Keratinocyte (primary cell): ENCODE data around the gene CLDN9. TPM values are rescaled to one million over a fixed set of nuclear protein-coding genes. Genes with fewer than 3 reads are reported as not detected.

Experiments used
- DNase-seq: peaks from one replicate; pipeline ENCODE4 v3.0.0-alpha.2; 2011; ENCODE audit warnings: low read depth, missing footprints, low spot score
- FAIRE-seq: peaks from 2 replicates; lab custom pipeline; 2011; peaks lifted over from hg19 to GRCh38; lab: Jason Lieb, UNC
- H2AFZ ChIP-seq: 2 replicates; pipeline ENCODE4 v1.6.0; 2012; ENCODE audit warnings: low read length, control low read depth, inconsistent platforms; ENCODE audit not compliant: control insufficient read depth
- H3K27ac ChIP-seq: 2 replicates; pipeline ENCODE4 v1.5.1; 2011; ENCODE audit warnings: low read length; ENCODE audit not compliant: control insufficient read depth, insufficient read depth
- H3K27me3 ChIP-seq: 3 replicates; pipeline ENCODE4 v1.6.0; 2011; ENCODE audit warnings: low read length; ENCODE audit not compliant: control insufficient read depth, insufficient read depth; ENCODE audit errors: extremely low read depth
- H3K36me3 ChIP-seq, 2 experiments: 2 replicates in 1 of 2; 3 replicates in 1 of 2; pipeline ENCODE4 v1.5.1; 2011; ENCODE audit warnings: low read length in 2 of 2, mild to moderate bottlenecking in 1 of 2; ENCODE audit not compliant: control insufficient read depth in 2 of 2, insufficient read depth in 2 of 2; ENCODE audit errors: extremely low read depth in 1 of 2
- H3K4me1 ChIP-seq: 3 replicates; pipeline ENCODE4 v1.5.1; 2011; ENCODE audit warnings: low read length; ENCODE audit not compliant: control insufficient read depth, insufficient read depth; ENCODE audit errors: extremely low read depth
- H3K4me2 ChIP-seq: 3 replicates; pipeline ENCODE4 v1.6.0; 2011; ENCODE audit warnings: low read depth, low read length; ENCODE audit not compliant: control insufficient read depth, insufficient read depth; ENCODE audit errors: extremely low read depth
- H3K4me3 ChIP-seq, 3 experiments: fragments of 200-600 bp in 1 of 3; sonication (generic) in 1 of 3; 2 replicates in 2 of 3; 3 replicates in 1 of 3; pipeline ENCODE4 v1.5.1; 2011 to 2016; ENCODE audit warnings: low read length in 3 of 3, mild to moderate bottlenecking in 3 of 3, control low read depth in 2 of 3, inconsistent platforms in 1 of 3, low read depth in 1 of 3, mixed read lengths in 1 of 3, mixed run types in 1 of 3, moderate library complexity in 1 of 3; ENCODE audit not compliant: control insufficient read depth in 2 of 3, insufficient read depth in 2 of 3; ENCODE audit errors: extremely low read depth in 1 of 3
- H3K79me2 ChIP-seq: 2 replicates; pipeline ENCODE4 v1.6.0; 2012; ENCODE audit warnings: low read length; ENCODE audit not compliant: control insufficient read depth, insufficient read depth
- H3K9ac ChIP-seq: 3 replicates; pipeline ENCODE4 v1.6.0; 2011; ENCODE audit warnings: low read length; ENCODE audit not compliant: control insufficient read depth, insufficient read depth; ENCODE audit errors: extremely low read depth
- H3K9me1 ChIP-seq: 3 replicates; pipeline ENCODE4 v1.6.0; 2011; ENCODE audit warnings: low read length; ENCODE audit not compliant: control insufficient read depth, insufficient read depth; ENCODE audit errors: extremely low read depth
- H3K9me3 ChIP-seq: 2 replicates; pipeline ENCODE4 v1.5.1; 2012; ENCODE audit warnings: low read depth, low read length; ENCODE audit not compliant: control insufficient read depth
- H4K20me1 ChIP-seq: 3 replicates; pipeline ENCODE4 v1.6.0; 2011; ENCODE audit warnings: low read length; ENCODE audit not compliant: control insufficient read depth, insufficient read depth; ENCODE audit errors: extremely low read depth
- EZH2 ChIP-seq: IDR thresholded peaks from one replicate; pipeline ENCODE4 v1.6.1; 2012; ENCODE audit warnings: inconsistent platforms, mild to moderate bottlenecking, low read length, moderate library complexity
- dilution Hi-C: fragments of 300-500 bp; cut with MboI; formaldehyde crosslinking; loops from one replicate; pipeline ENCODE4 v1.7.0; 2020; ENCODE audit warnings: low sequenced_read_pairs; ENCODE audit not compliant: extremely low pct_ligation_motif_present
- polyA plus RNA-seq, 5 experiments: library from polyadenylated mRNA; depleted of rRNA in 3 of 5; stranded (reverse) in 3 of 5; stranded (forward) in 1 of 5; unstranded in 1 of 5; fragments of >200 nt; gene quantifications; 1 replicate in 1 of 5; 2 replicates in 3 of 5; 3 replicates in 1 of 5; pipeline versions ENCODE4 v1.2.1 to v1.2.3, GENCODE V29; 2011 to 2012; ENCODE audit warnings: missing spikeins in 2 of 5, low read depth in 1 of 5, low replicate concordance in 1 of 5
- TF ChIP-seq, protein P1 (sequence below), 3 experiments: IDR thresholded peaks in 1 of 3; conservative IDR thresholded peaks in 1 of 3; optimal IDR thresholded peaks in 1 of 3; 2 replicates in 2 of 3; 3 replicates in 1 of 3; pipeline versions ENCODE3 to v1.5.1; 2011; ENCODE audit warnings: low read length in 3 of 3, mild to moderate bottlenecking in 3 of 3, moderate library complexity in 2 of 3, control low read depth in 1 of 3, inconsistent platforms in 1 of 3; ENCODE audit not compliant: insufficient read depth in 2 of 3; ENCODE audit errors: extremely low read depth in 1 of 3

CLDN9 gene
- polyA plus RNA-seq, 1 donor (not counting 4 experiments of a cell fraction or from before 2014, with no cell fraction given): not detected

DNA sequence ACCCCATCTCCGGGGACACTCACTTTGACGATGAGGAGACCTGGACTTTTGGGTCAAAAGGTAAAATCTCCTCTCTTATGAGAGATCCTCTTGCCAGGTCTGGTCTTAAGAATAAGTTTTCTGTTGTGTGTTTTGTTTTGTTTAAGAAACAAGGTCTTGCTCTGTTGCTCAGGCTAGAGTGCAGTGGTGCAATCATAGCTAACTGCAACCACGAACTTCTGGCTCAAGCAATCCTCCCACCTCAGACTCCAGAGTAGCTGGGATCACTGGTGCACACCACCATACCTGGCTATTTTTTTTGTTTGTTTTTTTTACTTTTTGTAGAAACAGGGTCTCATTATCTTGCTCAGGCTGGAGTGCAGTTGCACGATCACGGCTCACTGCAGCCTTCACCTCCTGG is 37.8 kb downstream of the CLDN9 start:
- no peaks in the 10 kb centered on the region for H3K79me2 ChIP-seq
- H3K4me2 ChIP-seq: no peak overlapping the region
- no peak overlapping the region for H3K9ac ChIP-seq
- H4K20me1 ChIP-seq: no peaks in the 10 kb centered on the region
- H3K4me1 ChIP-seq: no peaks in the 10 kb centered on the region
- TF ChIP-seq EZH2: no peak
- TF ChIP-seq, protein P1, sequence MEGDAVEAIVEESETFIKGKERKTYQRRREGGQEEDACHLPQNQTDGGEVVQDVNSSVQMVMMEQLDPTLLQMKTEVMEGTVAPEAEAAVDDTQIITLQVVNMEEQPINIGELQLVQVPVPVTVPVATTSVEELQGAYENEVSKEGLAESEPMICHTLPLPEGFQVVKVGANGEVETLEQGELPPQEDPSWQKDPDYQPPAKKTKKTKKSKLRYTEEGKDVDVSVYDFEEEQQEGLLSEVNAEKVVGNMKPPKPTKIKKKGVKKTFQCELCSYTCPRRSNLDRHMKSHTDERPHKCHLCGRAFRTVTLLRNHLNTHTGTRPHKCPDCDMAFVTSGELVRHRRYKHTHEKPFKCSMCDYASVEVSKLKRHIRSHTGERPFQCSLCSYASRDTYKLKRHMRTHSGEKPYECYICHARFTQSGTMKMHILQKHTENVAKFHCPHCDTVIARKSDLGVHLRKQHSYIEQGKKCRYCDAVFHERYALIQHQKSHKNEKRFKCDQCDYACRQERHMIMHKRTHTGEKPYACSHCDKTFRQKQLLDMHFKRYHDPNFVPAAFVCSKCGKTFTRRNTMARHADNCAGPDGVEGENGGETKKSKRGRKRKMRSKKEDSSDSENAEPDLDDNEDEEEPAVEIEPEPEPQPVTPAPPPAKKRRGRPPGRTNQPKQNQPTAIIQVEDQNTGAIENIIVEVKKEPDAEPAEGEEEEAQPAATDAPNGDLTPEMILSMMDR (optimal IDR thresholded peaks at IDR 0.05 in 1 of 3, IDR thresholded peaks at IDR 0.05 in 1 of 3, conservative IDR thresholded peaks at IDR 0.05 in 1 of 3; ENCODE audit: extremely low read depth in 1 of 3, insufficient read depth in 2 of 3, low read length in 3 of 3): no peak
- H3K36me3 ChIP-seq: peaks cover 0 to 6% of the 10 kb centered on the region in 2 experiments
- dilution Hi-C loops: no loop called here
- DNase-seq (no peak), FAIRE-seq (no peak)
- H3K9me3 ChIP-seq: no peaks in the 10 kb centered on the region
- H3K9me1 ChIP-seq: no peaks in the 10 kb centered on the region
- no peak overlapping the region for H2AFZ ChIP-seq
- H3K4me3 ChIP-seq: no peak overlapping the region
- no peak overlapping the region for H3K27ac ChIP-seq
- H3K27me3 ChIP-seq: peaks cover 36% of the 10 kb centered on the region

DNA sequence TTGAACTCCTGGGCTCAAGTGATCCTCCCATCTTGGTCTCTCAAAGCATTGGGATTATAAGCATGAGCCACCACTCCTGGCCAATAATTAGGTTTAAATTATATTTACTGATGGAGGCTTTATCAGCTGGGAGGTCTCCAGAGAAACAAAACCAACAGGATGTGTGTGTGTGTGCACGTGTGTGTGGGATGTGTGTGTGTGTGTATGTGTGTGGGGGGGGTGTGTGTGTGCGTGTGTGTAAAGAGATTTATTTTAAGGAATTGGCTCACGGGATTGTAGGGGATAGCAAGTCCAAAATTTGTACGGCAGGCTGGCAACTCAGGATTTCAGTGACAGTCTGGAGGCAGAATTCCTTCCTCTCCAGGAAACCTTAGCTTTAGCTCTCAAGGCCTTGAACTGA is 38.3 kb downstream of the CLDN9 start:
- Histone ChIP-seq H3K4me1 (no peaks in the 10 kb centered on the region), H3K9me1 (no peaks in the 10 kb centered on the region), H3K27me3 (peaks cover 31% of the 10 kb centered on the region), H4K20me1 (no peaks in the 10 kb centered on the region), H3K4me2 (no peak overlapping the region), H3K9ac (no peak overlapping the region), H3K79me2 (no peaks in the 10 kb centered on the region), H3K9me3 (no peaks in the 10 kb centered on the region), H3K27ac (no peak overlapping the region), H3K36me3 (peaks cover 0 to 6% of the 10 kb centered on the region in 2 experiments), H3K4me3 (no peak overlapping the region), H2AFZ (no peak overlapping the region)
- no peak for DNase-seq
- FAIRE-seq: no peak
- dilution Hi-C loops: no loop called here
- TF ChIP-seq, protein P1 (optimal IDR thresholded peaks at IDR 0.05 in 1 of 3, IDR thresholded peaks at IDR 0.05 in 1 of 3, conservative IDR thresholded peaks at IDR 0.05 in 1 of 3; ENCODE audit: extremely low read depth in 1 of 3, insufficient read depth in 2 of 3, low read length in 3 of 3): no peak
- no peak for TF ChIP-seq EZH2
